Measurements from ENCODE around the gene OXSM.

The OXSM gene

DNA sequence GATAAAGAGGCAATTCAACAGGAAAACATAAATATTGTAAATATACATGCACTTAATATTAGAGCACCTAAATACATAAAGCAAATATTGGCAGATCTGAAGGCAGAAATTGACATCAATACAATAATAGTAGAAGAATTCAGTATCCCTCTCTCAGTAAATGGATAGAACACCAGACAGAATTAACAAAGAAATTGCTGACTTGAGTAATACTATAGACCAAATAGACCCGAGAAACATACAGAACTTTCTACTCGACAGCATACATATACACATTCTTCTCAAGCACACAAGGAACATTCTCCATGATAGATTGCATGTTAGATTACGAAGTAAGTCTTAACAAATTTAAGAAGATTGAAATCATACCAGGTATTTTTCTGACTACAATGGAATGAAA, 50.2 kb downstream of the OXSM start:
- TF ChIP-seq, protein P1, sequence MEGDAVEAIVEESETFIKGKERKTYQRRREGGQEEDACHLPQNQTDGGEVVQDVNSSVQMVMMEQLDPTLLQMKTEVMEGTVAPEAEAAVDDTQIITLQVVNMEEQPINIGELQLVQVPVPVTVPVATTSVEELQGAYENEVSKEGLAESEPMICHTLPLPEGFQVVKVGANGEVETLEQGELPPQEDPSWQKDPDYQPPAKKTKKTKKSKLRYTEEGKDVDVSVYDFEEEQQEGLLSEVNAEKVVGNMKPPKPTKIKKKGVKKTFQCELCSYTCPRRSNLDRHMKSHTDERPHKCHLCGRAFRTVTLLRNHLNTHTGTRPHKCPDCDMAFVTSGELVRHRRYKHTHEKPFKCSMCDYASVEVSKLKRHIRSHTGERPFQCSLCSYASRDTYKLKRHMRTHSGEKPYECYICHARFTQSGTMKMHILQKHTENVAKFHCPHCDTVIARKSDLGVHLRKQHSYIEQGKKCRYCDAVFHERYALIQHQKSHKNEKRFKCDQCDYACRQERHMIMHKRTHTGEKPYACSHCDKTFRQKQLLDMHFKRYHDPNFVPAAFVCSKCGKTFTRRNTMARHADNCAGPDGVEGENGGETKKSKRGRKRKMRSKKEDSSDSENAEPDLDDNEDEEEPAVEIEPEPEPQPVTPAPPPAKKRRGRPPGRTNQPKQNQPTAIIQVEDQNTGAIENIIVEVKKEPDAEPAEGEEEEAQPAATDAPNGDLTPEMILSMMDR (IDR thresholded peaks at IDR 0.05; ENCODE audit: low read depth, low read length), result no peak
- Histone ChIP-seq H3K27me3 (no peaks in the 10 kb centered on the region), H3K9me3 (no peaks in the 10 kb centered on the region), H3K4me3 (ENCODE audit: low read depth, low read length) (no peak overlapping the region), H3K36me3 (no peaks in the 10 kb centered on the region), H3K4me1 (no peaks in the 10 kb centered on the region)
- no peak for DNase-seq

DNA sequence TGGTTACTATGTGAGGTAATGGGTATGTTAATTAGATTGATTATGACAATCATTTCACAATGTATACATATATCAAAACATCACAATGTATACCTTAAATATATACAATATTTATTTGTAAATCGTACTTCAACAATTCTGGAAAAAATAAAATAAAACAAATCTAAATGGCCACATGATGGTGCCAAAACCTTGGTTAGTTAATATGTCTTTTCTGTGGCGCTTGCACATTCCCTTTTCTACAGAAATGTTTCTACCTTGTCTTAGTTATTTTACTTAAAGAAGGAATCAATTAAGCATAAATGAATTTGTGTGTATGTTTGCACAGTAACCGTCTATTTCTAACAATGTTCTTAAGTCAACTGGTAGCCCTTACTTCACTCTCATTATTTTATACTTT, 53.4 kb downstream of the OXSM start:
- TF ChIP-seq, protein P1 (IDR thresholded peaks at IDR 0.05; ENCODE audit: low read depth, low read length), result no peak
- Histone ChIP-seq H3K27me3 (no peaks in the 10 kb centered on the region), H3K9me3 (no peaks in the 10 kb centered on the region), H3K4me3 (ENCODE audit: low read depth, low read length) (no peak overlapping the region), H3K4me1 (no peaks in the 10 kb centered on the region), H3K36me3 (no peaks in the 10 kb centered on the region)
- DNase-seq, result no peak

Data from BE2C (cell line).